ENCODE data around the gene RPS6KL1. TPM values are rescaled to one million over a fixed set of nuclear protein-coding genes. Genes with fewer than 3 reads are reported as not detected.

RPS6KL1 gene
- total RNA-seq, 1 experiment from 2014 or later, result 17.9 TPM

GRCh38 chr14:74858022-74858421 lies 65.0 kb downstream of the RPS6KL1 start:
- H3K4me3 ChIP-seq (ENCODE audit: low read length), result no peak overlapping the region
- H3K4me2 ChIP-seq (ENCODE audit: low read length), result no peak overlapping the region
- no TSS peak for BruUV-seq (replicated peaks)
- H3K4me1 ChIP-seq (ENCODE audit: insufficient read depth, low read length), result no peaks in the 10 kb centered on the region
- H4K20me1 ChIP-seq (ENCODE audit: low read length), result no peaks in the 10 kb centered on the region
- no peaks in the 10 kb centered on the region for H3K9me3 ChIP-seq (ENCODE audit: low read length)
- no peak overlapping the region for H2AFZ ChIP-seq (ENCODE audit: low read length)
- no peaks in the 10 kb centered on the region for H3K27me3 ChIP-seq (ENCODE audit: low read length)
- H3K79me2 ChIP-seq (ENCODE audit: low read length), result no peaks in the 10 kb centered on the region
- H3F3A ChIP-seq (ENCODE audit: low read length, unreplicated experiment), result no peaks in the 10 kb centered on the region
- TF ChIP-seq CTCF (conservative IDR thresholded peaks at IDR 0.05; ENCODE audit: low read depth, low read length) (no peak), EZH2 (IDR thresholded peaks at IDR 0.05; ENCODE audit: low read length, unreplicated experiment) (no peak), EZH2phosphoT487 (IDR thresholded peaks at IDR 0.05; ENCODE audit: borderline replicate concordance, low read length) (no peak)
- H3K27ac ChIP-seq (ENCODE audit: low read length), result no peak overlapping the region
- intact Hi-C loops (cut with micrococcal nuclease), result no loop called here
- no peak overlapping the region for H3K9ac ChIP-seq (ENCODE audit: low read length)
- H3K36me3 ChIP-seq (ENCODE audit: low read depth, low read length), result no peaks in the 10 kb centered on the region
- POLR2A ChIA-PET (ENCODE audit: unreplicated experiment), result no interaction called here
- ATAC-seq (no peak), DNase-seq (no peak)
- CTCF ChIA-PET, result no interaction called here
- H3K9me2 ChIP-seq (replicated peaks; ENCODE audit: low read length), result no peaks in the 10 kb centered on the region

GRCh38 chr14:74856366-74856765 lies 66.7 kb downstream of the RPS6KL1 start:
- no peaks in the 10 kb centered on the region for H3K36me3 ChIP-seq (ENCODE audit: low read depth, low read length)
- H4K20me1 ChIP-seq (ENCODE audit: low read length), result no peaks in the 10 kb centered on the region
- no peak overlapping the region for H3K27ac ChIP-seq (ENCODE audit: low read length)
- H3K9me3 ChIP-seq (ENCODE audit: low read length), result no peaks in the 10 kb centered on the region
- BruUV-seq (replicated peaks), result no TSS peak
- H2AFZ ChIP-seq (ENCODE audit: low read length), result no peak overlapping the region
- DNase-seq, result no peak
- no peaks in the 10 kb centered on the region for H3K27me3 ChIP-seq (ENCODE audit: low read length)
- ChIA-PET POLR2A (ENCODE audit: unreplicated experiment) (no interaction called here), CTCF (no interaction called here)
- no peaks in the 10 kb centered on the region for H3F3A ChIP-seq (ENCODE audit: low read length, unreplicated experiment)
- no peak for ATAC-seq
- H3K9me2 ChIP-seq (replicated peaks; ENCODE audit: low read length), result no peaks in the 10 kb centered on the region
- no peaks in the 10 kb centered on the region for H3K79me2 ChIP-seq (ENCODE audit: low read length)
- TF ChIP-seq EZH2phosphoT487 (IDR thresholded peaks at IDR 0.05; ENCODE audit: borderline replicate concordance, low read length), result no peak
- TF ChIP-seq CTCF (conservative IDR thresholded peaks at IDR 0.05; ENCODE audit: low read depth, low read length), result no peak
- no peak overlapping the region for H3K9ac ChIP-seq (ENCODE audit: low read length)
- no peak overlapping the region for H3K4me2 ChIP-seq (ENCODE audit: low read length)
- intact Hi-C loops (cut with micrococcal nuclease), result no loop called here
- H3K4me1 ChIP-seq (ENCODE audit: insufficient read depth, low read length), result no peaks in the 10 kb centered on the region
- H3K4me3 ChIP-seq (ENCODE audit: low read length), result no peak overlapping the region

DNA sequence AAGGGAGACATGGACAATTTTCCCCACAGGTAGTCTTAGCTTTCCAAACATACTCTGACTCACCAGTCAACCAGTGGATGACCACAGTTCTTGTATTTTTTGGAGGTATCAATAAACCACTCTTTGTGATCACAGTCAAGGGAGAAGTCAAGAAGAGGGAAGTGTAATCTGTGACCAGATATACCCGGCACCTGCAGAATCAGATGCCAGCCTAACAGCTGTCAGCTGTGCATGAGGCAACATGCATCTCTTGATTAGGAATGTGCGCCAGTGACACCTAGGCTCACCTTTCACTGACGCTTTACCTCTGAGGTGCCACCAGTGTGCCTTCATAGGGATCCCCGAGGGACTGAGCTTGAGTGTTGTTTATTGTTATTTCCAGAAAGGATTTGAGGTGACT lies 67.1 kb downstream of the RPS6KL1 start:
- ChIA-PET CTCF (no interaction called here), POLR2A (ENCODE audit: unreplicated experiment) (no interaction called here)
- Histone ChIP-seq H4K20me1 (ENCODE audit: low read length) (no peaks in the 10 kb centered on the region), H3F3A (ENCODE audit: low read length, unreplicated experiment) (no peaks in the 10 kb centered on the region), H3K4me3 (ENCODE audit: low read length) (no peak overlapping the region), H3K4me2 (ENCODE audit: low read length) (no peak overlapping the region), H3K27ac (ENCODE audit: low read length) (no peak overlapping the region), H3K79me2 (ENCODE audit: low read length) (no peaks in the 10 kb centered on the region), H3K9me2 (replicated peaks; ENCODE audit: low read length) (no peaks in the 10 kb centered on the region), H3K4me1 (ENCODE audit: insufficient read depth, low read length) (no peaks in the 10 kb centered on the region), H3K27me3 (ENCODE audit: low read length) (no peaks in the 10 kb centered on the region), H3K9me3 (ENCODE audit: low read length) (no peaks in the 10 kb centered on the region), H3K36me3 (ENCODE audit: low read depth, low read length) (no peaks in the 10 kb centered on the region), H3K9ac (ENCODE audit: low read length) (no peak overlapping the region), H2AFZ (ENCODE audit: low read length) (no peak overlapping the region)
- intact Hi-C loops (cut with micrococcal nuclease), result no loop called here
- BruUV-seq (replicated peaks), result no TSS peak
- DNase-seq (no peak), ATAC-seq (no peak)
- TF ChIP-seq CTCF (conservative IDR thresholded peaks at IDR 0.05; ENCODE audit: low read depth, low read length), result no peak
- no peak for TF ChIP-seq EZH2phosphoT487 (IDR thresholded peaks at IDR 0.05; ENCODE audit: borderline replicate concordance, low read length)
